MCF 10A (cell line): ENCODE data around the gene STAT5B. TPM values are rescaled to one million over a fixed set of nuclear protein-coding genes. Genes with fewer than 3 reads are reported as not detected.

Source experiments
- BruUV-seq: library from RNA; stranded (reverse); fragments of 400-500 nt; replicated peaks from 2 replicates; lab custom pipeline; 2021; lab: Mats Ljungman, UMichigan
- CTCF ChIA-PET: fragments of 300-600 bp; sonication (Branson Sonifier 250); formaldehyde crosslinking; extraction: SDS; loops from one replicate; lab custom pipeline; 2021; ENCODE audit warnings: antibody characterized with exemption, inconsistent platforms; lab: Yijun Ruan, JAX
- POLR2A ChIA-PET: fragments of 300-600, 350-650 bp; sonication (Branson Sonifier 250); formaldehyde crosslinking; extraction: SDS; loops from one replicate; lab custom pipeline; 2020; ENCODE audit warnings: antibody characterized with exemption, inconsistent platforms; lab: Yijun Ruan, JAX
- DNase-seq: peaks from one replicate; pipeline ENCODE4 v3.0.0-alpha.2; 2018; ENCODE audit not compliant: unreplicated experiment
- H3K27ac Mint-ChIP-seq: one replicate; pipeline ENCODE4 v1.8.0; 2022; ENCODE audit warnings: mild to moderate bottlenecking, low read depth, mixed read lengths; ENCODE audit not compliant: unreplicated experiment
- H3K27me3 Mint-ChIP-seq: one replicate; pipeline ENCODE4 v1.8.0; 2022; ENCODE audit warnings: mixed read lengths; ENCODE audit not compliant: insufficient read depth, unreplicated experiment
- H3K36me3 Mint-ChIP-seq: one replicate; pipeline ENCODE4 v1.8.0; 2022; ENCODE audit warnings: mild to moderate bottlenecking, moderate library complexity, mixed read lengths; ENCODE audit not compliant: insufficient read depth, unreplicated experiment
- H3K4me1 Mint-ChIP-seq: one replicate; pipeline ENCODE4 v1.8.0; 2022; ENCODE audit warnings: mixed read lengths; ENCODE audit not compliant: insufficient read depth, unreplicated experiment
- H3K4me3 Mint-ChIP-seq: one replicate; pipeline ENCODE4 v1.8.0; 2022; ENCODE audit warnings: mild to moderate bottlenecking, moderate library complexity, mixed read lengths; ENCODE audit not compliant: unreplicated experiment
- H3K9me3 Mint-ChIP-seq: one replicate; pipeline ENCODE4 v1.8.0; 2022; ENCODE audit warnings: mixed read lengths; ENCODE audit not compliant: unreplicated experiment
- intact Hi-C: fragments of 100-400 bp; cut with micrococcal nuclease; formaldehyde crosslinking; loops from 2 replicates; pipeline ENCODE4 v1.14.1; 2022
- total RNA-seq: library from RNA; stranded (reverse); gene quantifications from 2 replicates; pipeline ENCODE4 v1.2.3, GENCODE V29; 2022
- TF ChIP-seq, protein P1 (sequence below): fragments of 200-600 bp; IDR thresholded peaks from one replicate; pipeline ENCODE4 v1.8.0; 2022; ENCODE audit warnings: antibody characterized with exemption, mild to moderate bottlenecking; ENCODE audit not compliant: unreplicated experiment

STAT5B gene
- total RNA-seq, 1 experiment from 2014 or later = 29.8 TPM

- Mint-ChIP-seq H3K4me3 (no peak overlapping the region), H3K27ac (no peak overlapping the region), H3K9me3 (no peaks in the 10 kb centered on the region), H3K4me1 (no peaks in the 10 kb centered on the region), H3K36me3 (peaks cover 47% of the 10 kb centered on the region), H3K27me3 (no peaks in the 10 kb centered on the region)
- POLR2A ChIA-PET = no interaction called here
- CTCF ChIA-PET = interaction anchor here (0.8 kb wide), 1 partner anchor 23 kb away, joined by 3 read pairs; no protein-coding TSS in a partner anchor
- no peak for DNase-seq
- intact Hi-C loops = no loop called here
- TF ChIP-seq, protein P1, sequence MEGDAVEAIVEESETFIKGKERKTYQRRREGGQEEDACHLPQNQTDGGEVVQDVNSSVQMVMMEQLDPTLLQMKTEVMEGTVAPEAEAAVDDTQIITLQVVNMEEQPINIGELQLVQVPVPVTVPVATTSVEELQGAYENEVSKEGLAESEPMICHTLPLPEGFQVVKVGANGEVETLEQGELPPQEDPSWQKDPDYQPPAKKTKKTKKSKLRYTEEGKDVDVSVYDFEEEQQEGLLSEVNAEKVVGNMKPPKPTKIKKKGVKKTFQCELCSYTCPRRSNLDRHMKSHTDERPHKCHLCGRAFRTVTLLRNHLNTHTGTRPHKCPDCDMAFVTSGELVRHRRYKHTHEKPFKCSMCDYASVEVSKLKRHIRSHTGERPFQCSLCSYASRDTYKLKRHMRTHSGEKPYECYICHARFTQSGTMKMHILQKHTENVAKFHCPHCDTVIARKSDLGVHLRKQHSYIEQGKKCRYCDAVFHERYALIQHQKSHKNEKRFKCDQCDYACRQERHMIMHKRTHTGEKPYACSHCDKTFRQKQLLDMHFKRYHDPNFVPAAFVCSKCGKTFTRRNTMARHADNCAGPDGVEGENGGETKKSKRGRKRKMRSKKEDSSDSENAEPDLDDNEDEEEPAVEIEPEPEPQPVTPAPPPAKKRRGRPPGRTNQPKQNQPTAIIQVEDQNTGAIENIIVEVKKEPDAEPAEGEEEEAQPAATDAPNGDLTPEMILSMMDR = no peak
- no TSS peak for BruUV-seq
These were observed 74.0 kb downstream of the STAT5B start for GRCh38 chr17:42202159-42202558.

- DNase-seq = no peak
- no peaks in the 10 kb centered on the region for H3K27me3 Mint-ChIP-seq
- ChIA-PET CTCF (interaction anchor here (0.6 to 0.8 kb wide), 6 partner anchors 23 to 1558 kb away, joined by 3 to 4 read pairs (median 3); no protein-coding TSS in a partner anchor), POLR2A (no interaction called here)
- H3K36me3 Mint-ChIP-seq = peaks cover 42% of the 10 kb centered on the region
- H3K4me1 Mint-ChIP-seq = no peaks in the 10 kb centered on the region
- TF ChIP-seq, protein P1 = no peak
- no peaks in the 10 kb centered on the region for H3K9me3 Mint-ChIP-seq
- H3K27ac Mint-ChIP-seq = no peak overlapping the region
- no peak overlapping the region for H3K4me3 Mint-ChIP-seq
- BruUV-seq = no TSS peak
- intact Hi-C loops = no loop called here
These were observed 74.8 kb downstream of the STAT5B start for GRCh38 chr17:42201458-42201772.

DNA sequence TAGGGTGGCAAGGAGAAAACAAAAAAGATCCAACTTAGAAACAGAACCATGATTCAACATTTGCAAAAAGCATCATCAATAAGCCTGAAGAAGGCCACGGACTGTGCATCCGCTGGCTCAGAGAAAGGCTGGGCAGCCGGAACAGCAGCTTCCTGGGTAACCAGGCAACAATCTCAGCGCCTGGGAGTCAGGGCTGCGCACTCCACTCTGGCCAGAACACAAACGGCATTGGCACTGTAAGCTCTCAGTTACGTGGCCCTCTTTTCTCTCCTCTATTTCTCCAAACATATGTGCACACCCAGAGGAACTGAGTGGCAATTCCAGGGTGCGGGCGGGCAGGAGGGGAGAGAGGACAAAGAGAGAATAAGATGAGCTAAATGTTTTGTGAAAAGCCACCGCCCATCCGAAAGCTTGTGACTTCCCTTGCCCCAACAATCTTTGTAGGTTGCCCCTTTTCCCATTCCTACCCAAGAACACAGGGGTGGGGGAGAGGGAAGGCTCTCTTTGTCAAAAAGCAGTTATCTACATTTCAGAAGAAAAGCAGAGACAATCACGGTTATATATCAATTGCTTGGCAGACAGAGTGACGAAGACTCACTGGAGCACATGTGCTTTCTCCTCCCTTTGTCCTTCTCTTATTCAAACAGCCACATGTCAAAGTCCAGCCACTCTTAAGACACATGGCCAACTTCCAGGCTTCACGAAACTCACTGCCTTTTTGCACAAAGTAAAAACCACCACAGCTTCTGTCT, 75.3 kb downstream of the STAT5B start:
- POLR2A ChIA-PET = no interaction called here
- CTCF ChIA-PET = interaction anchor here (0.6 to 0.7 kb wide), 4 partner anchors 133 to 480 kb away, joined by 3 to 4 read pairs (median 3); no protein-coding TSS in a partner anchor

DNA sequence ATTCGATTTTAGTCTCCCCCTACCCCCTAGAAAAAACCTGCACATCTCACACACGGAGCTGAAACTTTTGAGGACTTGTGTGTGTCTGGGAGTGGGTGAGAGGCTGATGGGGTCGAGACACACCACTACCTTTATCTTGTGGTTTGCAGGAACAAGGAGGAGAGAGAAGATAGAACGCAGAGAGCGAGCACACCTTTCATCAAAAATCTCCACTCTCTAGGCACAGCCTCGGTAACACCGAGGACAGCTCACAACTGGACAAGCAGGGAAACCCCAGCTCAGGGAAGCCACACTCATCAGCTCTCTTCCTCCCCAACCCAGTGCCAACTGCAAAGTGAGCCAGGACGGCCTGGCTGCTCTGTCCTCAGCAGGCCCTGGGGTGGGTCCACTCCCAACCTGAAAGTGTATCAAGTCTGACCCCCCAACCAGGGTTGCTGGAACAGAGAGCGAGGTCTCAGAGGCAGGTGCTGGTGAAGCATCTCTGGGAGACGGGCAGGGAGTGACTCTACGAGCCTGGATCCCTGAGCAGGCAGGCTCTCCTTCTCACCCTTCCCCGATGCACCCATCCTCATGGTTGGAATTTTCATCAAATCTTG, 76.7 kb downstream of the STAT5B start:
- intact Hi-C loops = no loop called here
- ChIA-PET CTCF (interaction anchor here (0.6 to 0.7 kb wide), 2 partner anchors 15 to 1668 kb away, joined by 3 read pairs; no protein-coding TSS in a partner anchor), POLR2A (no interaction called here)
- no TSS peak for BruUV-seq
- no peaks in the 10 kb centered on the region for H3K27me3 Mint-ChIP-seq
- DNase-seq = no peak
- TF ChIP-seq, protein P1 = no peak
- peaks cover 25% of the 10 kb centered on the region for H3K36me3 Mint-ChIP-seq
- no peak overlapping the region for H3K4me3 Mint-ChIP-seq
- peaks cover 2% of the 10 kb centered on the region for H3K4me1 Mint-ChIP-seq
- H3K9me3 Mint-ChIP-seq = no peaks in the 10 kb centered on the region
- no peak overlapping the region for H3K27ac Mint-ChIP-seq

More for the DNA sequence above, 75.3 kb downstream of the STAT5B start:
- no peak overlapping the region for H3K4me3 Mint-ChIP-seq
- H3K4me1 Mint-ChIP-seq = no peaks in the 10 kb centered on the region
- TF ChIP-seq, protein P1 = no peak
- H3K27me3 Mint-ChIP-seq = no peaks in the 10 kb centered on the region
- H3K9me3 Mint-ChIP-seq = no peaks in the 10 kb centered on the region
- intact Hi-C loops = no loop called here
- TSS peak; percentile 24 for BruUV-seq
- H3K36me3 Mint-ChIP-seq = peaks cover 37% of the 10 kb centered on the region
- no peak for DNase-seq
- no peak overlapping the region for H3K27ac Mint-ChIP-seq
